Kidney tubule cell (primary cell): ENCODE measurements around the gene HJURP.
"Not testable (repeated sequence)": the region's sequence is repeated elsewhere in the genome, so short reads cannot be mapped to it uniquely, and the experiment has no call there.

ENCODE experiments used
- DNase-seq: peaks from one replicate; pipeline ENCODE4 v3.0.0-alpha.2; 2018; ENCODE audit warnings: low spot score

The HJURP gene

GRCh38 chr2:233854241-233854981 is at the start of gene HJURP:
Gene HJURP, minus strand, starts transcription at chr2:233854535. Its CDS starts 35 bp downstream, at chr2:233854500.
- DNase-seq, result peak; percentile 97

- DNase-seq, result no peak
Measured at GRCh38 chr2:233901884-233902283, 47.5 kb upstream of the HJURP start.

- DNase-seq, result no peak
Measured at GRCh38 chr2:233901367-233901766, 47.0 kb upstream of the HJURP start.

- not testable (repeated sequence) for DNase-seq
Measured at GRCh38 chr2:233896253-233896652, 41.9 kb upstream of the HJURP start.

GRCh38 chr2:233892793-233893192 is 38.5 kb upstream of the HJURP start:
- peak; percentile 6 for DNase-seq

GRCh38 chr2:233882353-233882752 is 28.0 kb upstream of the HJURP start:
- no peak for DNase-seq

GRCh38 chr2:233872125-233872524 is 17.8 kb upstream of the HJURP start:
- DNase-seq, result not testable (repeated sequence)

- no peak for DNase-seq
Measured at GRCh38 chr2:233871432-233871831, 17.1 kb upstream of the HJURP start.

- peak; percentile 58 for DNase-seq
Measured at GRCh38 chr2:233867993-233868532, 13.7 kb upstream of the HJURP start, which contains the start of gene MSL3B. Gene MSL3B, minus strand, starts transcription at chr2:233868386.

GRCh38 chr2:233866479-233866878 is 12.1 kb upstream of the HJURP start:
- no peak for DNase-seq

GRCh38 chr2:233865838-233866237 is 11.5 kb upstream of the HJURP start:
- no peak for DNase-seq

GRCh38 chr2:233862261-233862768 is 8.0 kb upstream of the HJURP start:
- DNase-seq, result no peak

- DNase-seq, result no peak
Measured at GRCh38 chr2:233858331-233858730, 4.0 kb upstream of the HJURP start.

- DNase-seq, result peak; percentile 49
Measured at GRCh38 chr2:233857511-233858141, 3.3 kb upstream of the HJURP start.

GRCh38 chr2:233856184-233856583 is 1.8 kb upstream of the HJURP start:
- DNase-seq, result no peak

- DNase-seq, result no peak
Measured at GRCh38 chr2:233855345-233855744, 1.0 kb upstream of the HJURP start.

- DNase-seq, result no peak
Measured at GRCh38 chr2:233853883-233854240, 473 bp downstream of the HJURP start.

GRCh38 chr2:233853353-233853752 is 982 bp downstream of the HJURP start:
- peak; percentile 19 for DNase-seq

- DNase-seq, result no peak
Measured at GRCh38 chr2:233852056-233852455, 2.3 kb downstream of the HJURP start.

- DNase-seq, result no peak
Measured at GRCh38 chr2:233851169-233851568, 3.2 kb downstream of the HJURP start.

- no peak for DNase-seq
Measured at GRCh38 chr2:233850745-233851144, 3.6 kb downstream of the HJURP start.

GRCh38 chr2:233849607-233850271 is 4.6 kb downstream of the HJURP start:
- DNase-seq, result no peak

- no peak for DNase-seq
Measured at GRCh38 chr2:233848276-233848675, 6.1 kb downstream of the HJURP start.
